Non-pigmented ciliary epithelial cell (primary cell): ENCODE results near the gene SPATA6L.
"Not testable (repeated sequence)": the region's sequence is repeated elsewhere in the genome, so short reads cannot be mapped to it uniquely, and the experiment has no call there.

Source experiments
- DNase-seq: peaks from one replicate; pipeline ENCODE4 v3.0.0-alpha.2; 2010; ENCODE audit warnings: low read depth

Gene SPATA6L

GRCh38 chr9:4674783-4675182 lies 8.5 kb upstream of the SPATA6L start:
- DNase-seq = no peak

- DNase-seq = no peak
These were observed 5.5 kb upstream of the SPATA6L start for GRCh38 chr9:4671737-4672136.

GRCh38 chr9:4670591-4670990 lies 4.3 kb upstream of the SPATA6L start:
- DNase-seq = no peak

GRCh38 chr9:4669890-4670289 lies 3.6 kb upstream of the SPATA6L start:
- DNase-seq = no peak

- DNase-seq = no peak
These were observed 2.3 kb upstream of the SPATA6L start for GRCh38 chr9:4668604-4669003.

- DNase-seq = no peak
These were observed 1.4 kb upstream of the SPATA6L start for GRCh38 chr9:4667681-4668080.

- DNase-seq = no peak
These were observed 923 bp downstream of the SPATA6L start for GRCh38 chr9:4665357-4665756.

- DNase-seq = no peak
These were observed 2.3 kb downstream of the SPATA6L start for GRCh38 chr9:4663956-4664355.

GRCh38 chr9:4662989-4663792 lies 3.1 kb downstream of the SPATA6L start:
- no peak for DNase-seq

GRCh38 chr9:4662108-4662988 lies 3.9 kb downstream of the SPATA6L start, which contains the start of gene PLPP6:
Gene PLPP6, plus strand, starts transcription at chr9:4662294. Its CDS starts 82 bp downstream, at chr9:4662376.
- no peak for DNase-seq

- no peak for DNase-seq
These were observed 4.7 kb downstream of the SPATA6L start for GRCh38 chr9:4661611-4662010.

- no peak for DNase-seq
These were observed 5.1 kb downstream of the SPATA6L start for GRCh38 chr9:4661165-4661564.

GRCh38 chr9:4660665-4661064 lies 5.6 kb downstream of the SPATA6L start:
- not testable (repeated sequence) for DNase-seq

GRCh38 chr9:4657426-4658159 lies 8.7 kb downstream of the SPATA6L start:
- DNase-seq = no peak

GRCh38 chr9:4656621-4657020 lies 9.7 kb downstream of the SPATA6L start:
- DNase-seq = no peak

- not testable (repeated sequence) for DNase-seq
These were observed 10.1 kb downstream of the SPATA6L start for GRCh38 chr9:4656196-4656595.

- DNase-seq = no peak
These were observed 11.7 kb downstream of the SPATA6L start for GRCh38 chr9:4654538-4654937.

GRCh38 chr9:4654084-4654483 lies 12.2 kb downstream of the SPATA6L start:
- no peak for DNase-seq

- no peak for DNase-seq
These were observed 23.9 kb downstream of the SPATA6L start for GRCh38 chr9:4642351-4642750.

- DNase-seq = no peak
These were observed 26.3 kb downstream of the SPATA6L start for GRCh38 chr9:4640027-4640426.

- no peak for DNase-seq
These were observed 26.9 kb downstream of the SPATA6L start for GRCh38 chr9:4639420-4639819.

GRCh38 chr9:4638968-4639367 lies 27.3 kb downstream of the SPATA6L start:
- DNase-seq = no peak
